ENCODE measurements around the gene SNIP1.
A peak's percentile ranks its signal among the peaks of the same experiment; 100 is the strongest.
"Not testable (repeated sequence)": the region's sequence is repeated elsewhere in the genome, so short reads cannot be mapped to it uniquely, and the experiment has no call there.

The SNIP1 gene

GRCh38 chr1:37513795-37514349, 40.2 kb downstream of the SNIP1 start:
- Histone ChIP-seq H3K4me3 (ENCODE audit: low read depth, low read length, poor library complexity, severe bottlenecking) (peak overlapping the region; percentile 93), H2AFZ (ENCODE audit: low read length) (no peak overlapping the region), H3K9me2 (ENCODE audit: low read depth, low read length) (no peaks in the 10 kb centered on the region), H3K4me1 (ENCODE audit: insufficient read depth, low read length, severe bottlenecking) (peaks cover 14% of the 10 kb centered on the region), H4K20me1 (ENCODE audit: insufficient read depth, low read length) (no peaks in the 10 kb centered on the region), H3K36me3 (ENCODE audit: insufficient read depth, low read length) (peaks cover 23% of the 10 kb centered on the region), H3K27me3 (ENCODE audit: insufficient read depth, low read length) (no peaks in the 10 kb centered on the region), H3K9me3 (ENCODE audit: low read length) (no peaks in the 10 kb centered on the region), H3K9ac (ENCODE audit: low read length) (peak overlapping the region; percentile 96), H3K79me2 (ENCODE audit: insufficient read depth, low read length) (0 out of 2 replicates have a peak, but pooled peaks cover 4% of the 10 kb centered on the region), H3F3A (ENCODE audit: insufficient read depth, low read length) (no peaks in the 10 kb centered on the region), H3K27ac (ENCODE audit: low read depth, low read length, poor library complexity, severe bottlenecking) (no peak overlapping the region), H3K4me2 (ENCODE audit: low read length) (peak overlapping the region; percentile 91)
- TF ChIP-seq CTCF (IDR thresholded peaks at IDR 0.05; ENCODE audit: low read length) = no peak
- no peak for TF ChIP-seq EZH2 (IDR thresholded peaks at IDR 0.05; ENCODE audit: borderline replicate concordance, low read length)

GRCh38 chr1:37509181-37509580, 44.9 kb downstream of the SNIP1 start:
- Histone ChIP-seq H3K4me2 (ENCODE audit: low read length) (no peak overlapping the region), H4K20me1 (ENCODE audit: insufficient read depth, low read length) (no peaks in the 10 kb centered on the region), H3K36me3 (ENCODE audit: insufficient read depth, low read length) (peaks cover 45% of the 10 kb centered on the region), H3K9ac (ENCODE audit: low read length) (no peak overlapping the region), H3K4me3 (ENCODE audit: low read depth, low read length, poor library complexity, severe bottlenecking) (no peak overlapping the region), H2AFZ (ENCODE audit: low read length) (no peak overlapping the region), H3K79me2 (ENCODE audit: insufficient read depth, low read length) (0 out of 2 replicates have a peak, but pooled peaks cover 4% of the 10 kb centered on the region), H3K9me3 (ENCODE audit: low read length) (no peaks in the 10 kb centered on the region), H3K9me2 (ENCODE audit: low read depth, low read length) (no peaks in the 10 kb centered on the region), H3F3A (ENCODE audit: insufficient read depth, low read length) (no peaks in the 10 kb centered on the region), H3K4me1 (ENCODE audit: insufficient read depth, low read length, severe bottlenecking) (peaks cover 15% of the 10 kb centered on the region), H3K27me3 (ENCODE audit: insufficient read depth, low read length) (no peaks in the 10 kb centered on the region), H3K27ac (ENCODE audit: low read depth, low read length, poor library complexity, severe bottlenecking) (no peak overlapping the region)
- peak; percentile 25; the same call in 1 of the 2 replicates for TF ChIP-seq CTCF (IDR thresholded peaks at IDR 0.05; ENCODE audit: low read length)
- no peak for TF ChIP-seq EZH2 (IDR thresholded peaks at IDR 0.05; ENCODE audit: borderline replicate concordance, low read length)

- no peak overlapping the region for H3K27ac ChIP-seq (ENCODE audit: low read depth, low read length, poor library complexity, severe bottlenecking)
- H3K9me2 ChIP-seq (ENCODE audit: low read depth, low read length) = no peaks in the 10 kb centered on the region
- H4K20me1 ChIP-seq (ENCODE audit: insufficient read depth, low read length) = no peaks in the 10 kb centered on the region
- H3F3A ChIP-seq (ENCODE audit: insufficient read depth, low read length) = no peaks in the 10 kb centered on the region
- no peaks in the 10 kb centered on the region for H3K9me3 ChIP-seq (ENCODE audit: low read length)
- H3K4me3 ChIP-seq (ENCODE audit: low read depth, low read length, poor library complexity, severe bottlenecking) = no peak overlapping the region
- no peaks in the 10 kb centered on the region for H3K79me2 ChIP-seq (ENCODE audit: insufficient read depth, low read length)
- H3K4me2 ChIP-seq (ENCODE audit: low read length) = no peak overlapping the region
- no peak for TF ChIP-seq CTCF (IDR thresholded peaks at IDR 0.05; ENCODE audit: low read length)
- no peak for TF ChIP-seq EZH2 (IDR thresholded peaks at IDR 0.05; ENCODE audit: borderline replicate concordance, low read length)
- H3K4me1 ChIP-seq (ENCODE audit: insufficient read depth, low read length, severe bottlenecking) = peaks cover 8% of the 10 kb centered on the region
- no peak overlapping the region for H3K9ac ChIP-seq (ENCODE audit: low read length)
- H3K36me3 ChIP-seq (ENCODE audit: insufficient read depth, low read length) = peaks cover 52% of the 10 kb centered on the region
- H2AFZ ChIP-seq (ENCODE audit: low read length) = no peak overlapping the region
- H3K27me3 ChIP-seq (ENCODE audit: insufficient read depth, low read length) = no peaks in the 10 kb centered on the region
These were observed 47.4 kb downstream of the SNIP1 start for GRCh38 chr1:37506740-37507139.

GRCh38 chr1:37502791-37503190, 51.3 kb downstream of the SNIP1 start:
- H3F3A ChIP-seq (ENCODE audit: insufficient read depth, low read length); H3K9me3 ChIP-seq (ENCODE audit: low read length); H2AFZ ChIP-seq (ENCODE audit: low read length); H3K4me1 ChIP-seq (ENCODE audit: insufficient read depth, low read length, severe bottlenecking); H3K4me3 ChIP-seq (ENCODE audit: low read depth, low read length, poor library complexity, severe bottlenecking); H3K9ac ChIP-seq (ENCODE audit: low read length); H3K27me3 ChIP-seq (ENCODE audit: insufficient read depth, low read length); H3K4me2 ChIP-seq (ENCODE audit: low read length); H3K9me2 ChIP-seq (ENCODE audit: low read depth, low read length); H3K27ac ChIP-seq (ENCODE audit: low read depth, low read length, poor library complexity, severe bottlenecking); H4K20me1 ChIP-seq (ENCODE audit: insufficient read depth, low read length); H3K79me2 ChIP-seq (ENCODE audit: insufficient read depth, low read length): not testable (repeated sequence)
- H3K36me3 ChIP-seq (ENCODE audit: insufficient read depth, low read length) = peaks cover 65% of the 10 kb centered on the region
